HepG2 (cell line): ENCODE data around the gene CDC27. TPM values are rescaled to one million over a fixed set of nuclear protein-coding genes. Genes with fewer than 3 reads are reported as not detected.

Source experiments
- ATF6 ChIP-seq: sonication (generic); formaldehyde crosslinking; conservative IDR thresholded peaks from 2 replicates; pipeline ENCODE4 v1.4.0; 2020; ENCODE audit warnings: missing genetic modification reagents
- CTCF ChIP-seq: sonication (generic); formaldehyde crosslinking; IDR thresholded peaks from 2 replicates; pipeline ENCODE4 v1.5.0; 2020; ENCODE audit warnings: mild to moderate bottlenecking, missing genetic modification reagents, moderate library complexity
- GRHL1 ChIP-seq: sonication (generic); formaldehyde crosslinking; conservative IDR thresholded peaks from 2 replicates; pipeline ENCODE4 v1.8.0; 2022; ENCODE audit warnings: missing genetic modification reagents
- HES4 ChIP-seq: sonication (generic); formaldehyde crosslinking; IDR thresholded peaks from 2 replicates; pipeline ENCODE4 v1.9.0; 2021; ENCODE audit warnings: mild to moderate bottlenecking, missing genetic modification reagents, borderline replicate concordance
- MAF1 ChIP-seq: sonication (generic); formaldehyde crosslinking; IDR thresholded peaks from 2 replicates; pipeline ENCODE4 v1.5.0; 2020; ENCODE audit warnings: missing genetic modification reagents, borderline replicate concordance
- MYC ChIP-seq: sonication (generic); formaldehyde crosslinking; IDR thresholded peaks from 2 replicates; pipeline ENCODE4 v1.9.0; 2021; ENCODE audit warnings: missing genetic modification reagents, borderline replicate concordance
- PHF20 ChIP-seq: sonication (generic); formaldehyde crosslinking; IDR thresholded peaks from 2 replicates; pipeline ENCODE4 v1.5.0; 2020; ENCODE audit warnings: mild to moderate bottlenecking, missing genetic modification reagents
- PHF21A ChIP-seq: sonication (generic); formaldehyde crosslinking; IDR thresholded peaks from 2 replicates; pipeline ENCODE4 v1.5.0; 2020; ENCODE audit warnings: mild to moderate bottlenecking, missing genetic modification reagents
- RXRA ChIP-seq: sonication (generic); formaldehyde crosslinking; IDR thresholded peaks from 2 replicates; pipeline ENCODE4 v1.5.1; 2020; ENCODE audit warnings: missing genetic modification reagents
- SALL1 ChIP-seq: sonication (generic); formaldehyde crosslinking; IDR thresholded peaks from 2 replicates; pipeline ENCODE4 v1.8.0; 2022; ENCODE audit warnings: mild to moderate bottlenecking, missing genetic modification reagents
- SP1 ChIP-seq, 2 experiments: fragments of 450-650 bp in 1 of 2; sonication (generic) in 1 of 2; formaldehyde crosslinking in 1 of 2; IDR thresholded peaks; 2 replicates each; pipeline versions ENCODE4 v1.4.0 to v1.6.1; 2016 to 2020; ENCODE audit warnings: missing genetic modification reagents in 1 of 2
- TEAD3 ChIP-seq: optimal IDR thresholded peaks from 2 replicates; pipeline ENCODE3; 2016; ENCODE audit warnings: borderline replicate concordance
- YY1 ChIP-seq: IDR thresholded peaks from 2 replicates; pipeline ENCODE4 v1.6.1; 2011; ENCODE audit warnings: low read length, low read depth, moderate library complexity, mild to moderate bottlenecking; ENCODE audit not compliant: insufficient read depth, insufficient replicate concordance
- ZBTB42 ChIP-seq: sonication (generic); formaldehyde crosslinking; IDR thresholded peaks from 2 replicates; pipeline ENCODE4 v1.5.0; 2020; ENCODE audit warnings: mild to moderate bottlenecking, missing genetic modification reagents
- ZBTB46 ChIP-seq: sonication (generic); formaldehyde crosslinking; IDR thresholded peaks from 2 replicates; pipeline ENCODE4 v1.4.0; 2020; ENCODE audit warnings: mild to moderate bottlenecking, missing genetic modification reagents, borderline replicate concordance
- ZEB1 ChIP-seq: IDR thresholded peaks from 2 replicates; pipeline ENCODE4 v1.6.1; 2012; ENCODE audit warnings: mild to moderate bottlenecking, low read depth, inconsistent platforms; ENCODE audit not compliant: insufficient replicate concordance
- ZIK1 ChIP-seq: sonication (generic); formaldehyde crosslinking; IDR thresholded peaks from 2 replicates; pipeline ENCODE4 v1.5.0; 2020; ENCODE audit warnings: mild to moderate bottlenecking, low read depth, missing genetic modification reagents, borderline replicate concordance
- ZNF451 ChIP-seq: sonication (generic); formaldehyde crosslinking; IDR thresholded peaks from 2 replicates; pipeline ENCODE4 v1.5.0; 2020; ENCODE audit warnings: mild to moderate bottlenecking, missing genetic modification reagents
- ZNF703 ChIP-seq: sonication (generic); formaldehyde crosslinking; IDR thresholded peaks from 2 replicates; pipeline ENCODE4 v1.5.1; 2020; ENCODE audit warnings: missing genetic modification reagents, mild to moderate bottlenecking, moderate library complexity, borderline replicate concordance
- ZNF737 ChIP-seq: sonication (generic); formaldehyde crosslinking; IDR thresholded peaks from 2 replicates; pipeline ENCODE4 v1.5.0; 2020; ENCODE audit warnings: missing genetic modification reagents, mild to moderate bottlenecking, borderline replicate concordance
- ZNF773 ChIP-seq: sonication (generic); formaldehyde crosslinking; IDR thresholded peaks from 2 replicates; pipeline ENCODE4 v1.4.0; 2020; ENCODE audit warnings: missing genetic modification reagents, borderline replicate concordance
- polyA plus RNA-seq, 8 experiments: library from polyadenylated mRNA; depleted of rRNA in 3 of 8; stranded (reverse) in 7 of 8; unstranded in 1 of 8; fragments of >200 nt; fragmentation: Illumina TruSeq in 4 of 8; extraction: Trizol in 4 of 8; gene quantifications; 2 replicates each; pipeline versions ENCODE4 v1.2.1 to v1.2.3, GENCODE V29; 2011 to 2016; ENCODE audit warnings: low read depth in 4 of 8, missing spikeins in 1 of 8, mixed read lengths in 1 of 8; ENCODE audit not compliant: insufficient read depth in 1 of 8
- total RNA-seq, 5 experiments: library from RNA; depleted of rRNA; stranded (reverse); fragments of >200 nt; fragmentation: Illumina TruSeq; extraction: Trizol; gene quantifications; 2 replicates each; pipeline ENCODE4 v1.2.3, GENCODE V29; 2016; ENCODE audit warnings: low read depth in 1 of 5

The CDC27 gene
- total and polyA plus RNA-seq, 2 of the 13 experiments (the other 11 are each of a cell fraction or from before 2014, with no cell fraction given) = 80.7 to 102 TPM

GRCh38 chr17:47229535-47230443, 40.7 kb upstream of the CDC27 start (continued):
- TF ChIP-seq ZNF451 (CRISPR knock-in tag) = no peak
- TF ChIP-seq ZIK1 (CRISPR knock-in tag) = no peak
- TF ChIP-seq ATF6 = 0 out of 2 replicates have a peak, but pooled peaks have one; percentile 63
- TF ChIP-seq PHF20 (CRISPR knock-in tag) = no peak
- TF ChIP-seq ZNF703 (CRISPR knock-in tag) = no peak
- TF ChIP-seq PHF21A (CRISPR knock-in tag) = 0 out of 2 replicates have a peak, but pooled peaks have one; percentile 25
- peak; percentile 83 for TF ChIP-seq SALL1 (CRISPR knock-in tag)
- TF ChIP-seq MYC (CRISPR knock-in tag) = peak; percentile 74; the same call in 1 of the 2 replicates
- TF ChIP-seq ZBTB46 = no peak
- peak; percentile 85 for TF ChIP-seq TEAD3 (CRISPR knock-in tag)
- TF ChIP-seq ZNF773 = no peak
- TF ChIP-seq GRHL1 (CRISPR knock-in tag) = no peak
- TF ChIP-seq RXRA = peak; percentile 83; the same call in 1 of the 2 replicates
- no peak for TF ChIP-seq HES4
- TF ChIP-seq ZBTB42 (CRISPR knock-in tag) = no peak
- TF ChIP-seq CTCF (CRISPR knock-in tag) = peak; percentile 99
- no peak for TF ChIP-seq ZNF737 (CRISPR knock-in tag)
- TF ChIP-seq SP1 (IDR thresholded peaks at IDR 0.05) = no peak
- TF ChIP-seq SP1 (CRISPR knock-in tag; IDR thresholded peaks at IDR 0.05) = peak; percentile 46; the same call in 1 of the 2 replicates
- TF ChIP-seq MAF1 = no peak
- TF ChIP-seq ZEB1 = no peak
- TF ChIP-seq YY1 = peak; percentile 24
